Myocyte (in vitro differentiated cells): Measurements from ENCODE around the gene TNIK. TPM values are rescaled to one million over a fixed set of nuclear protein-coding genes. Genes with fewer than 3 reads are reported as not detected.

Experiments
- DNase-seq: peaks from one replicate; pipeline ENCODE4 v3.0.0-alpha.2; 2012; ENCODE audit warnings: low read depth
- total RNA-seq: library from RNA; depleted of rRNA; stranded (reverse); fragments of >200 nt; gene quantifications from 2 replicates; pipeline ENCODE4 v1.2.3, GENCODE V29; 2014

The TNIK gene
- total RNA-seq, 1 donor from 2014 or later = 6.7 TPM

- DNase-seq = no peak
Observed at GRCh38 chr3:171103185-171103584, 357.0 kb downstream of the TNIK start.

DNA sequence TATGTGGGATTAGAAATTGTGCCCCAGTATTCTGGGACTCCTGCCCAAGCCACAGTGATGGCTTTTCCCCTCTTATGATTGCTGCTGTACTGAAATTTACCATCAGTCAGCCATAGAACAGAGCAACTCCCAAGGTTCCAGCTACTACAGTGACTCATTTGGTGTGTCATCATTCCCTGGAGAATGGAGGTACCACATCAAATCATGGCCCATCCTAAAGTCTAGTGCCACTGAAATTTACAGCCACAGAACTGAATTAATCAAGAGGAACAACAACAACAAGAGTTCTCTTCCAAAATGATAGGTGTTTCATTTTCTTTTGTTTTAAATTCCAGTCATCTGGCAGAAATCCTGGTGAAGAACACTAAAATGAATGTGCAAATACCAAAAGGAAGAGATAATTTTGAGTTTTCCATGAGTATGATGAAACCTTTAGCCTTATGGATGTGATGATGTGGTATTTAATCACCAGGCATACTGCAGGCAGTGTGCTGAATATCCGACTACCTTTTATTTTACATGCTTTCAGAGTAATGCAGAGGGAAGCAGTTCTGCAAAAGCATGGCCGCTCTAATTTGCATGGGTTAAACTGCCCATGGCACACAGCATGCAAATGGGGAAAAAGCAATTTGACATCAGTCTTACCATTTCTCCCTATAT, 358.1 kb downstream of the TNIK start:
- peak; percentile 21 for DNase-seq

DNA sequence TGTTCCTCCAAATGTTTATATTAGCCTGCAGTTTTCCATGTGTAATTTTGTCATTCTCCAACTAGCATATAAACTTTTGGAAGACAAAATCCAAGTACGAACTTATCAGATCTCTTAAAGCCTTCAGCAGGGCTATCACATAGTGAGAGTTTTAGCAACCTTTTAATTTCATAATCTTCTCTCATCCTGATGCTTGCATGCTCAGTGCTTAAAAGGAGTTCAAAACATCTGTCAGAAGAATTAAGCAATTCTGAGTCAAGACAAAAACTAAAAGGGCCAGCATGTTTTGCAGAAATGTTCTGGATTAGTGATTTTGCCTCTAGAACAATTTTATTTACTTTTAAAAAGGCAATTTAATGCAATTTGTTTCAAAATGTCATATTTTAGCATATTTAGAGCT, 360.3 kb downstream of the TNIK start:
- no peak for DNase-seq

DNA sequence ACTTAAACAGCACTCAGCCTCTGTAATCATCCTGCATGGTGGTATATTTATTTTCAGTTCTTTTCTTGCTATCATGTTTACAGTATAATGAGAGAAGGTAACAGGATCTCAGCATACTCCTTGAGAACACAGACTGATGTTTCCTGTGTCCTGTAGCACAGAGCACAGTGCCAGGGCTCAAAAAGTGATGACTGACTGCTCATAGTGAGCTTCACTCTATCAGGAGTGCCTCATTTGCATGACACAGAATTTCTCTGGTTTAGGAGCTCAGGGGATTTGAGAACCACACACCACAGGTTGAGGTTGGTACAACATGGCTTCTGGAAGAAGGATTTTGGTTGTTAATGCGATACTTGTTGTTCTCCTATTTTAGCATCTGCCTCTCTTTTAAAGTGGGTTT, 365.1 kb downstream of the TNIK start:
- peak; percentile 50 for DNase-seq

- no peak for DNase-seq
Observed at GRCh38 chr3:171094411-171094810, 365.8 kb downstream of the TNIK start.

GRCh38 chr3:171093462-171093861, 366.7 kb downstream of the TNIK start:
- DNase-seq = no peak

- no peak for DNase-seq
Observed at GRCh38 chr3:171092467-171092911, 367.7 kb downstream of the TNIK start.

GRCh38 chr3:171090321-171090720, 369.9 kb downstream of the TNIK start:
- no peak for DNase-seq

DNA sequence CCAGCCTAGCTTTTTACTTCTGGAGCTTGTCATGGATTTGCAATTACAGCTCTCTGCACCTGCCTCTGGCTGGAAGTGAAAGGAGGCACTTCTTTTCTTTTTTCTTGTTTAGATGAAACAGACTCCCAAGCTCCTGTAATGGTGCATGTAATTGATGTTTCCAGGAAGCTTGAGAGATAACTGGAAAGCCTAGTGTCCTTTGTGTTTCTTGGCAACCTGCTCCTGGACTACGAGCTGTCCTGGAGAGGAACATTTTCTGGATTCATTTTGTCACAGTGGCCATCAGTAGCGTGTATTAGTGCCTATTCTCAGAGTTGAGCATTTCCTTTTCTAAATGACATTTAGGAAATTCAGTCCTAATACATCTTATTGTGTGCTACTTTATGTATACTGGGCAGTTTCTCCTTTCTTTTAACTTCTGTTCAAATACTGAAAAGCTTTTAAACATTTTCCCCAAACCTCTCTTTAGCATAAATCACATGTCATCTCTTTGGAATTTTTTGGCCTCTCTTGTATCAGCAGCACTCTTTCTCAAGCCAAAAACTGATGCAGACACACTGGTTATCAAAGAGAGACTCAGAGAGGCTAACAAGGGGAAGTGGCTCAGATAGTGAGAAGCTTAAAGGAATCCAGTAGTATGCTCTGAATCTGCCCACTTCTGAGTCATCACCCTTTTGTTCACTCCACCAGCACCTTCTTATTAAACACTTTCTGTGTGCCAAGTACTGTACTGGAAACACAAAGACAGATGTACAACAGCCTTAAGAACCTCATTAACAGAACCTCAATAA, 371.0 kb downstream of the TNIK start:
- DNase-seq = no peak

- DNase-seq = no peak
Observed at GRCh38 chr3:171088496-171088895, 371.7 kb downstream of the TNIK start.

- no peak for DNase-seq
Observed at GRCh38 chr3:171086914-171087313, 373.3 kb downstream of the TNIK start.

GRCh38 chr3:171077261-171077660, 382.9 kb downstream of the TNIK start:
- DNase-seq = no peak

GRCh38 chr3:171072432-171072831, 387.8 kb downstream of the TNIK start:
- DNase-seq = no peak

- DNase-seq = no peak
Observed at GRCh38 chr3:171068658-171069057, 391.5 kb downstream of the TNIK start.

DNA sequence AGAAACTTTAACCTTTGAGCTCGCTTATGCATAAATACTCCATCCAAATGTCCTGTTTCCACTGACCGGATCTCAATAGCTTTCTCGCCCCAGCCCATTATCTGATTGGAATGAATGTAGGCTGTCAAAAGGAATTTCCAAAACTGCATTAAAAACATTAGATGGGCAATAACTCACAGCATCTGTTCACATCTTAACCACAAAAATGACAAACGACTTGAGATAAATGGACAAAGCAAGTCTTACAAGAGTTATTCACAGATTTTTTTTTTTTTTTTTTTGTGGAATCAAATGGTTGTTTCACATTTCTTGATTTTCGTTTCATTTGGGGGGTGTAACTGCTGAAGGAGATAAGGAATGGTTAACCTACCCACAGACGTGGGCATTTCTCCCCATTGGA, 394.0 kb downstream of the TNIK start:
- no peak for DNase-seq

DNA sequence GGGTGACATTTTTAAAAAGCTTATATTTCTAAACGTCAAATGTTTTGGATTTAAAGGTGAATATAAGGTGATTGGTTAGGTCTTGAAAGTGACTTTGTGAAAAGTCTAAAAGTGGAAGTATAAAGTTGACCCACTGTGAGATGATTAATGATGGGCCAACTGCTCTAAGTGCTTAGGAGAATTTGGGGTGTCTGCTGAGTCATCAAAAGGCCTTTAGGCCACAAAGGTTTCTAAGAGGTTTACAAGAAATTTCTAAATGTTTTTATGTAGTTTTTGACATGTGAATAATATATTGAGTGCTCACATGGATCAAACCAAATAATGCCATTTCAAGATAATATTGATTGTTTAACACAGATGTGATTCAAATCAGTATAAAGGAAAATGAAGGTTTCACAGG, 394.5 kb downstream of the TNIK start:
- no peak for DNase-seq

- no peak for DNase-seq
Observed at GRCh38 chr3:171064461-171064860, 395.7 kb downstream of the TNIK start.

DNA sequence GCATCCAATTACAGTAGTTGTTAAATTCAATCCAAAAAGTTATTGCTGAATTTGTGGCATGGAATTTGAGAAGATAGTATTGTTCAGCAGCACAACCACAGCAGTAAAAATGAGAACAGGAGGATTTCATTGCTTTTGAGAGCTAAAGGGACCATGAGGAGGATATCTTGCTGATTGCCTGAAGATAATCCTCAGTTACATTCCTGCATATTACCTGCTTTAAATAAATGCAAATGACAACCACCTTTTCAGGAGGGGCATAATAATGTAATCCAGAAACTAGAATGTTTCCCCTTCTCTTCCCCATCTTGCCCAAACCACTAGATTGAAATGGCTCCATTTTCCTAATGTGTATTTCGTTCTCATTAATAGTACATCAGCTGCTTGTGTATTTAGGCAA, 398.5 kb downstream of the TNIK start:
- DNase-seq = no peak

DNA sequence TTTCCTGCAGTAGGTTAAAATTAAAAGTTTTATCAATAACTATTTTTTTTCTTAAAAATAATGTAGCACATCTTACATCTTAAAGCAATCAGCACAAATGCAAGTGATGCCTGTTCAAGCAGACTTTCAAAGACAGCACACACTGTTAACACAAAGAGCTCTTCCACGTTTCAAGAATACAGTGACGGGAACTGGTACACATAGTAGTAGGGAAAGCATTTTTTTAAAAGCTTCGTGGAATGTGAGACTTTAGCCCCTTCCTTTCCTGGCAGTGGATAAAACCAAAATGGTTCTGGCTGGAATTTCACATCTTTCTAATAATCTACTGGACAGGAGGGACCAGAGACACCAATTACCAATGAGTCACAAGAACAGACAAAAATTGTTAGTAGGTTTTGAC, 400.2 kb downstream of the TNIK start:
- no peak for DNase-seq

DNA sequence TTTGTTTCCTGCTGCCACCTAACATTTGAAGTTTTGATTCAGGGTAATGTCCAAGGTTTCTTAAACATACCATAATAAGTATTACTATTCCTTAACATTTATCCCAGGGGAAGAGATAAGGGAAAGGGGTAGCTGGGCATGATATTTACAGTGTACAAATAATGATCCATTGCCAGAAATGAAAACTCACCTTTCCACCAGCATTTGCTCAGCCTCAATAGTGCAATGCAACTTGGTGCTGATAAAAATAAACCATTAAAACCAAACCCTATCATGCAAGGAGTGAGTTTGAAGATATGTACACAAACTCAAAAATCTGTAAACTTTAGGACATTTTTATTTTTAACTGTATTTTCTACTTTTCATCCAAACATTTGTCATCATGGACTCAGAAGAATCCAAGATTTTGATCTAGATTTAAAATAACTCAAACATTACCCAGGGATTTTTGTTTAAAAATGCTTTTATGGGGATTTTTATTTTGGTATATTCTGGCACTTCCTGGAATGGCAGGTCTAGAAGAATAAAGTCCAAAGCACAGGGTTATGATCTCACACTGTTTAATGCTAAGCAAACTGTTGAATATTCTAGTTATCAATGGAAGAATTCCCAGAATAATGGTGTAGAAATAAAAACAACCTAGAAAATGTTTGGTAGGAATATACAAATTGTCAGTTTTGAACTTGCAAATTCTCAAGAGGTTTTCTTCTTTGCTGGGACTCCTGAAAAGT, 401.2 kb downstream of the TNIK start:
- no peak for DNase-seq

DNA sequence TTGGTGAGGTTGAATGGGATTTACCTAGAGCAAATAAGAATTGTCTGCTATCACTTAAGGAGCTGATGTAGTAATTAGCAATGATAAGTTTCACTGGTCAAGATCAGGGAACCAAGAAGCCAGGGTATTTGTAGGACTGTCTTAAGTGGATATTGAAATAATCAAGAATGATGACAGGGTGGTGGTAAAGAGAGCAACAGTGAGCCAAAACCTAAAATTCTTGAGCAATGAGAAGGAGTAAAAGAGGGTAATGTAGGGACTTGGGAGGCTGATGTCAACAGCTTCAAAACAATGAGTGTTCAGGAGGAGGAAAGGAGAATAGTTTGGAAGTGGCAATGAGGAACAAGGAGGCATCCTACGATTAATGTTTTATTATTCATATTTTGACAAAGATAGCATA, 402.1 kb downstream of the TNIK start:
- DNase-seq = no peak

- DNase-seq = no peak
Observed at GRCh38 chr3:171057072-171057471, 403.1 kb downstream of the TNIK start.
